ENCODE results near the gene LHFPL2.

DNA sequence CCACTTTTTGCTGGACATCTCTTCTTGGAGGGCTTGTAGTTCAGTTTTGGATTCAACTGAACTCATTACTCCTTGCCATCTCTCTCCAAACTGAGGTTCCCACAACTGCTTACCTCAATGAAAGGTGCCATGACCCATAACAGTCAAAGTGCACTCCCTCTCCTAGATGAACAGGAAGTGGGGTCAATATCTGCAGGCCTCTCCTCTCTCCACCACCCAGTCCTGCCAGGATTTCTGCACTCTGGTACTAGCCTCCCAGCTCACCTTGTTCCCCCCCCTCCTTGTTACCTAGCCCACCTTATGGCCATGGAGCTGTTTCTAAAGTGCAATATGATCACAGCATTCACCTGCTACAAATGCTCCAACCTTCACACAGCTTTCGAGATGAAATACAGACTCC is 5.9 kb downstream of the LHFPL2 start:
- no peak for TF ChIP-seq GATA3 (IDR thresholded peaks at IDR 0.05; ENCODE audit: low read depth, low read length)
- no peak for TF ChIP-seq GATA2 (IDR thresholded peaks at IDR 0.05; ENCODE audit: low read depth, low read length)

All from SH-SY5Y (cell line).